HEK293T (cell line): ENCODE measurements around the gene KIF19.

Experiments used
- BHLHE40 ChIP-seq: fragments of 450-650 bp; IDR thresholded peaks from 2 replicates; pipeline ENCODE4 v1.6.1; 2016; ENCODE audit warnings: mild to moderate bottlenecking, moderate library complexity, borderline replicate concordance
- FOXK2 ChIP-seq: fragments of 450-650 bp; IDR thresholded peaks from 2 replicates; pipeline ENCODE4 v1.6.1; 2016; ENCODE audit warnings: mild to moderate bottlenecking
- L3MBTL2 ChIP-seq: fragments of 450-650 bp; conservative IDR thresholded peaks from 2 replicates; pipeline ENCODE4 v1.6.1; 2016; ENCODE audit warnings: mild to moderate bottlenecking
- ZNF384 ChIP-seq: fragments of 450-650 bp; IDR thresholded peaks from 2 replicates; pipeline ENCODE4 v1.6.1; 2016

DNA sequence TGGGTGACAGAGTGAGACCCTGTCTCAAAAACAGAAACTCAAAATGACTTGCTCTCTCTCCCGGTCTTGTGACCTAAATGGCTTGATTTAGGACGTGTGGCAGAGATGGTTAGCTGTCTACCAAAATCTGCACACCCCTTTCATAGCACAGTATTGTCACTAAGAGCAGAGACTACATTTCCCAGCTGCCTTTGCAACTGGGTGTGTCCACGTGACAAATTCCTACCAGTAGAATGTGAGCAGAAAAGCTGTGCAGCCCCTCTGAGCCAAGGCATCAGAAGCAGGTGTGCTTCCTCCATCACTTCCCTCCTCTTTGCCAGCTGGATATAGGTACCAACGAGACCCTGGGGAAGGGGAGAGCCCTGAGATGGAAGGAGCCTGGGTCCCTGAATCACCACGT is 66.8 kb downstream of the KIF19 start:
- TF ChIP-seq FOXK2 (no peak), BHLHE40 (no peak), L3MBTL2 (0 out of 2 replicates have a peak, but pooled peaks have one; percentile 28), ZNF384 (no peak)
